ENCODE results near the gene NCOA6. TPM values are rescaled to one million over a fixed set of nuclear protein-coding genes. Genes with fewer than 3 reads are reported as not detected.

The NCOA6 gene
- total RNA-seq, 4 donors from 2014 or later, result 11.6 to 21.8 (median 18.1) TPM

GRCh38 chr20:34768096-34768495 lies 57.4 kb downstream of the NCOA6 start:
- 78 to 84% methylated on average over 3 of the region's 3 CpGs for WGBS, 2 donors
- H3K27ac ChIP-seq, result peak overlapping the region in 1 of 4 donors; percentile 40
- H3K27me3 ChIP-seq, result no peaks in the 10 kb centered on the region
- peaks cover 0 to 96% (median 21%) of the 10 kb centered on the region in 3 donors for H3K36me3 ChIP-seq
- no peak overlapping the region for H3K4me3 ChIP-seq
- no peak for DNase-seq
- intact Hi-C loops (cut with DNase I), result no loop called here
- H3K4me1 ChIP-seq, result no peaks in the 10 kb centered on the region
- H3K9me3 ChIP-seq, result no peaks in the 10 kb centered on the region
- TF ChIP-seq POLR2A (IDR thresholded peaks at IDR 0.05), result no peak

- H3K36me3 ChIP-seq, result peaks cover 6 to 98% (median 20%) of the 10 kb centered on the region in 3 donors
- no peak overlapping the region for H3K27ac ChIP-seq
- DNase-seq, result no peak
- 0% methylated on average over 1 of the region's 1 CpG for WGBS, 2 donors
- H3K27me3 ChIP-seq, result no peaks in the 10 kb centered on the region
- H3K4me1 ChIP-seq, result no peaks in the 10 kb centered on the region
- TF ChIP-seq CTCF (IDR thresholded peaks at IDR 0.05) (no peak), POLR2A (IDR thresholded peaks at IDR 0.05) (no peak)
- H3K4me3 ChIP-seq, result no peak overlapping the region
- intact Hi-C loops (cut with DNase I), result no loop called here
- no peaks in the 10 kb centered on the region for H3K9me3 ChIP-seq
These were observed 63.4 kb downstream of the NCOA6 start for GRCh38 chr20:34762031-34762555.

- 83 to 100% methylated on average over 1 of the region's 1 CpG for WGBS, 2 donors
- Histone ChIP-seq H3K9me3 (no peaks in the 10 kb centered on the region), H3K4me3 (no peak overlapping the region), H3K36me3 (peaks cover 9 to 98% (median 24%) of the 10 kb centered on the region in 3 donors), H3K4me1 (peaks cover 0 to 5% (median 0%) of the 10 kb centered on the region in 3 donors), H3K27me3 (no peaks in the 10 kb centered on the region), H3K27ac (no peak overlapping the region)
- intact Hi-C loops (cut with DNase I), result no loop called here
- DNase-seq, result no peak
- no peak for TF ChIP-seq POLR2A (IDR thresholded peaks at IDR 0.05)
- no peak for TF ChIP-seq CTCF (IDR thresholded peaks at IDR 0.05)
These were observed 70.1 kb downstream of the NCOA6 start for GRCh38 chr20:34755367-34755766.

GRCh38 chr20:34754611-34755010 lies 70.8 kb downstream of the NCOA6 start:
- WGBS, 2 donors, result 54 to 72% methylated on average over 4 of the region's 4 CpGs
- no peak overlapping the region for H3K27ac ChIP-seq
- H3K9me3 ChIP-seq, result no peaks in the 10 kb centered on the region
- peaks cover 0 to 5% (median 0%) of the 10 kb centered on the region in 3 donors for H3K4me1 ChIP-seq
- peaks cover 17 to 98% (median 31%) of the 10 kb centered on the region in 3 donors for H3K36me3 ChIP-seq
- TF ChIP-seq CTCF (IDR thresholded peaks at IDR 0.05), result no peak
- no peak for TF ChIP-seq POLR2A (IDR thresholded peaks at IDR 0.05)
- no peaks in the 10 kb centered on the region for H3K27me3 ChIP-seq
- H3K4me3 ChIP-seq, result no peak overlapping the region
- intact Hi-C loops (cut with DNase I), result no loop called here
- DNase-seq, result no peak

GRCh38 chr20:34753706-34754461 lies 71.6 kb downstream of the NCOA6 start:
- TF ChIP-seq POLR2A (IDR thresholded peaks at IDR 0.05), result no peak
- TF ChIP-seq CTCF (IDR thresholded peaks at IDR 0.05), result no peak
- intact Hi-C loops (cut with DNase I), result no loop called here
- no peaks in the 10 kb centered on the region for H3K27me3 ChIP-seq
- H3K9me3 ChIP-seq, result no peaks in the 10 kb centered on the region
- H3K27ac ChIP-seq, result no peak overlapping the region
- WGBS, 2 donors, result 41 to 47% methylated on average over 2 of the region's 2 CpGs
- no peak for DNase-seq
- H3K4me1 ChIP-seq, result peaks cover 0 to 5% (median 0%) of the 10 kb centered on the region in 3 donors
- H3K4me3 ChIP-seq, result no peak overlapping the region
- peaks cover 19 to 98% (median 36%) of the 10 kb centered on the region in 3 donors for H3K36me3 ChIP-seq

All from esophagus squamous epithelium (tissue), 5 donors.